H9 (cell line): ENCODE measurements around the gene NEDD4L. TPM values are rescaled to one million over a fixed set of nuclear protein-coding genes. Genes with fewer than 3 reads are reported as not detected.

Experiments
- DNase-seq: peaks from one replicate; pipeline ENCODE4 v3.0.0-alpha.2; 2017
- H2AFZ ChIP-seq: one replicate; pipeline ENCODE4 v1.6.1; 2013; ENCODE audit warnings: mild to moderate bottlenecking, low read length, control low read depth, moderate library complexity
- H2AK5ac ChIP-seq: 2 replicates; pipeline ENCODE4 v1.6.1; 2013; ENCODE audit warnings: low read length, control low read depth, mixed read lengths; ENCODE audit not compliant: insufficient read length
- H2BK120ac ChIP-seq: one replicate; pipeline ENCODE4 v1.6.1; 2013; ENCODE audit warnings: low read depth, mild to moderate bottlenecking, low read length, control low read depth, inconsistent platforms; ENCODE audit not compliant: poor library complexity, severe bottlenecking
- H2BK12ac ChIP-seq: 2 replicates; pipeline ENCODE4 v1.6.1; 2013; ENCODE audit warnings: low read length, control low read depth, mixed read lengths, low read depth; ENCODE audit not compliant: insufficient read length
- H2BK15ac ChIP-seq: 2 replicates; pipeline ENCODE4 v1.6.1; 2013; ENCODE audit warnings: low read depth, low read length, control low read depth
- H2BK20ac ChIP-seq: one replicate; pipeline ENCODE4 v1.6.1; 2013; ENCODE audit warnings: low read depth, mild to moderate bottlenecking, low read length, control low read depth, inconsistent platforms; ENCODE audit not compliant: poor library complexity, severe bottlenecking
- H2BK5ac ChIP-seq: 2 replicates; pipeline ENCODE4 v1.6.1; 2013; ENCODE audit warnings: low read length, control low read depth, mixed read lengths; ENCODE audit not compliant: insufficient read length
- H3K14ac ChIP-seq: 2 replicates; pipeline ENCODE4 v1.6.1; 2013; ENCODE audit warnings: low read length, control low read depth; ENCODE audit not compliant: insufficient read depth
- H3K18ac ChIP-seq: 2 replicates; pipeline ENCODE4 v1.6.1; 2013; ENCODE audit warnings: low read depth, mild to moderate bottlenecking, mixed read lengths, low read length, control low read depth; ENCODE audit not compliant: insufficient read length
- H3K23ac ChIP-seq: 2 replicates; pipeline ENCODE4 v1.6.1; 2013; ENCODE audit warnings: low read length, control low read depth, mixed read lengths, low read depth; ENCODE audit not compliant: insufficient read length
- H3K23me2 ChIP-seq: 2 replicates; pipeline ENCODE4 v1.6.1; 2013; ENCODE audit warnings: low read depth, mild to moderate bottlenecking, mixed read lengths, low read length, control low read depth; ENCODE audit not compliant: insufficient read length, poor library complexity, severe bottlenecking
- H3K27ac ChIP-seq: 2 replicates; pipeline ENCODE4 v1.5.1; 2013; ENCODE audit warnings: low read length, control low read depth, mixed read lengths, low read depth; ENCODE audit not compliant: insufficient read length
- H3K27me3 ChIP-seq: 2 replicates; pipeline ENCODE4 v1.6.1; 2013; ENCODE audit warnings: low read length, control low read depth, inconsistent platforms; ENCODE audit not compliant: insufficient read depth
- H3K4ac ChIP-seq: 2 replicates; pipeline ENCODE4 v1.6.1; 2013; ENCODE audit warnings: low read depth, mild to moderate bottlenecking, control low read depth, inconsistent platforms, low read length, moderate library complexity
- H3K4me1 ChIP-seq: 2 replicates; pipeline ENCODE4 v1.6.1; 2013; ENCODE audit warnings: low read length, control low read depth, inconsistent platforms; ENCODE audit not compliant: insufficient read depth
- H3K4me2 ChIP-seq: 2 replicates; pipeline ENCODE4 v1.6.1; 2013; ENCODE audit warnings: low read length, control low read depth, mixed read lengths; ENCODE audit not compliant: insufficient read length, insufficient read depth
- H3K56ac ChIP-seq: 2 replicates; pipeline ENCODE4 v1.6.1; 2013; ENCODE audit warnings: low read depth, mild to moderate bottlenecking, mixed read lengths, low read length, control low read depth; ENCODE audit not compliant: insufficient read length
- H3K79me1 ChIP-seq: 2 replicates; pipeline ENCODE4 v1.6.1; 2013; ENCODE audit warnings: low read depth, mild to moderate bottlenecking, moderate library complexity, low read length, control low read depth, inconsistent platforms; ENCODE audit not compliant: insufficient read depth, poor library complexity, severe bottlenecking
- H3K79me2 ChIP-seq: 2 replicates; pipeline ENCODE4 v1.6.1; 2013; ENCODE audit warnings: low read length, control low read depth, inconsistent platforms; ENCODE audit not compliant: insufficient read depth
- H3K9ac ChIP-seq: 2 replicates; pipeline ENCODE4 v1.6.1; 2013; ENCODE audit warnings: low read length, control low read depth, mixed read lengths; ENCODE audit not compliant: insufficient read length; ENCODE audit errors: extremely low read depth
- H3K9me3 ChIP-seq: one replicate; pipeline ENCODE4 v1.6.1; 2013; ENCODE audit warnings: low read depth, low read length, inconsistent platforms; ENCODE audit not compliant: control insufficient read depth
- H3T11ph ChIP-seq: one replicate; pipeline ENCODE4 v1.6.1; 2013; ENCODE audit warnings: mild to moderate bottlenecking, low read length, control low read depth, inconsistent platforms
- H4K20me1 ChIP-seq: one replicate; pipeline ENCODE4 v1.6.1; 2013; ENCODE audit not compliant: control insufficient read depth, insufficient read length, insufficient read depth
- H4K5ac ChIP-seq: 2 replicates; pipeline ENCODE4 v1.6.1; 2013; ENCODE audit warnings: low read depth, mild to moderate bottlenecking, mixed read lengths, low read length, control low read depth; ENCODE audit not compliant: insufficient read length
- H4K8ac ChIP-seq: replicated peaks from 2 replicates; pipeline ENCODE4 v1.6.1; 2013; ENCODE audit warnings: low read length, control low read depth, mixed read lengths, low read depth; ENCODE audit not compliant: insufficient read length
- H4K91ac ChIP-seq: 2 replicates; pipeline ENCODE4 v1.6.1; 2013; ENCODE audit warnings: low read depth, mild to moderate bottlenecking, moderate library complexity, mixed read lengths, low read length, control low read depth; ENCODE audit not compliant: insufficient read length
- H3K27ac Mint-ChIP-seq, 3 experiments: 2 replicates in 2 of 3; 3 replicates in 1 of 3; pipeline ENCODE4 v1.8.0; 2020 to 2021; ENCODE audit warnings: mixed read lengths in 3 of 3, mild to moderate bottlenecking in 1 of 3, moderate library complexity in 1 of 3
- H3K27me3 Mint-ChIP-seq: 2 replicates; pipeline ENCODE4 v1.8.0; 2021; ENCODE audit warnings: low read depth, mild to moderate bottlenecking, moderate library complexity, mixed read lengths
- H3K36me3 Mint-ChIP-seq, 3 experiments: 2 replicates in 2 of 3; 3 replicates in 1 of 3; pipeline ENCODE4 v1.8.0; 2020 to 2021; ENCODE audit warnings: low read depth in 3 of 3, mixed read lengths in 3 of 3; ENCODE audit not compliant: insufficient read depth in 1 of 3
- H3K4me1 Mint-ChIP-seq, 2 experiments: 2 replicates each; pipeline ENCODE4 v1.8.0; 2020; ENCODE audit warnings: mixed read lengths in 2 of 2
- H3K4me3 Mint-ChIP-seq, 2 experiments: 2 replicates in 1 of 2; 3 replicates in 1 of 2; pipeline ENCODE4 v1.8.0; 2020 to 2021; ENCODE audit warnings: mild to moderate bottlenecking in 2 of 2, mixed read lengths in 2 of 2, moderate library complexity in 1 of 2
- H3K9me3 Mint-ChIP-seq, 2 experiments: 2 replicates in 1 of 2; 3 replicates in 1 of 2; pipeline ENCODE4 v1.8.0; 2020; ENCODE audit warnings: mild to moderate bottlenecking in 2 of 2, mixed read lengths in 2 of 2, moderate library complexity in 1 of 2
- WGBS: extraction: QIAGEN DNeasy Blood & Tissue Kit; methylation state at CpG from one replicate; pipeline ENCODE4 v1.1.7; 2013; ENCODE audit warnings: missing lambda C conversion rate, low lambda C conversion rate, mixed read lengths; ENCODE audit not compliant: insufficient read length; ENCODE audit errors: extremely low coverage; 5-methylcytosine and 5-hydroxymethylcytosine counted together
- total RNA-seq: library from RNA; stranded (reverse); gene quantifications from 2 replicates; pipeline ENCODE4 v1.2.1, GENCODE V29; 2021
- TF ChIP-seq, protein P1 (sequence below): fragments of 200-600 bp; sonication (generic); conservative IDR thresholded peaks from 3 replicates; pipeline ENCODE4 v1.8.0; 2021; ENCODE audit warnings: antibody characterized with exemption, mild to moderate bottlenecking

Gene NEDD4L
- total RNA-seq, 1 experiment from 2014 or later = 76.3 TPM

DNA sequence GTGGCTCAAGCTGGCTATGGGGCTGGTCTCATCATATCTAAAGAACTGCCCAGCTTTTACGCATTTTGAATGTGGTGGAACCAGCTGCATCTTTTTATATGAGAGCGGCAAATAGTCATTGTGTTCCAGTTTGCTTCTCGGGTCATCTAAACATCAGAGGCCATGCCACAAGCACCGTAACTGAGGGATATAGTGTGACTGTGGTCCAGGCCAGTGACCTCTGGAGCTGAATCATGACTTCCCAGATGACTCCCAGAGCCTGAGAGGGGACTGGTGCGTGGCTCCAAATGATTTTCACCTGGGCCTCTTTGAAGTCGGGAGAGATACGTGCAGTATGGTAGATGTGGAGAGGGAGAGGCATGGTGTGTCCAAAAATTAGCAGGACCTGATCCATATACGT lies 271.0 kb downstream of the NEDD4L start:
- Histone ChIP-seq H2BK5ac (no peak overlapping the region), H2AK5ac (no peak overlapping the region), H3K9ac (no peak overlapping the region), H3K79me1 (peaks cover 6% of the 10 kb centered on the region), H3K27ac (no peak overlapping the region), H3K4me2 (no peak overlapping the region), H3K56ac (no peak overlapping the region), H3K4me1 (peaks cover 14% of the 10 kb centered on the region; the same call in 1 of the 2 replicates), H3K18ac (no peak overlapping the region), H4K8ac (no peak overlapping the region), H3K79me2 (peaks cover 2% of the 10 kb centered on the region; the same call in 1 of the 2 replicates), H2BK12ac (no peak overlapping the region), H4K5ac (no peak overlapping the region), H3K23me2 (peaks cover 4% of the 10 kb centered on the region), H3K4ac (no peak overlapping the region), H3K9me3 (no peaks in the 10 kb centered on the region), H2AFZ (no peak overlapping the region), H3K27me3 (no peaks in the 10 kb centered on the region), H4K91ac (no peak overlapping the region), H4K20me1 (no peaks in the 10 kb centered on the region), H2BK20ac (no peak overlapping the region), H2BK120ac (no peak overlapping the region), H2BK15ac (no peak overlapping the region), H3K23ac (no peak overlapping the region), H3T11ph (no peak overlapping the region), H3K14ac (no peak overlapping the region)
- H3K27me3 Mint-ChIP-seq = no peaks in the 10 kb centered on the region
- H3K4me3 Mint-ChIP-seq = no peak overlapping the region
- H3K4me1 Mint-ChIP-seq = peaks cover 22 to 24% of the 10 kb centered on the region in 2 experiments
- no CpG with 5 or more reads among the region's 8 CpGs for whole genome bisulfite sequencing
- no peaks in the 10 kb centered on the region for H3K9me3 Mint-ChIP-seq
- peaks cover 0 to 2% (median 0%) of the 10 kb centered on the region in 3 experiments; a peak in 2 of 7 replicates for H3K36me3 Mint-ChIP-seq
- no peak for DNase-seq
- TF ChIP-seq, protein P1, sequence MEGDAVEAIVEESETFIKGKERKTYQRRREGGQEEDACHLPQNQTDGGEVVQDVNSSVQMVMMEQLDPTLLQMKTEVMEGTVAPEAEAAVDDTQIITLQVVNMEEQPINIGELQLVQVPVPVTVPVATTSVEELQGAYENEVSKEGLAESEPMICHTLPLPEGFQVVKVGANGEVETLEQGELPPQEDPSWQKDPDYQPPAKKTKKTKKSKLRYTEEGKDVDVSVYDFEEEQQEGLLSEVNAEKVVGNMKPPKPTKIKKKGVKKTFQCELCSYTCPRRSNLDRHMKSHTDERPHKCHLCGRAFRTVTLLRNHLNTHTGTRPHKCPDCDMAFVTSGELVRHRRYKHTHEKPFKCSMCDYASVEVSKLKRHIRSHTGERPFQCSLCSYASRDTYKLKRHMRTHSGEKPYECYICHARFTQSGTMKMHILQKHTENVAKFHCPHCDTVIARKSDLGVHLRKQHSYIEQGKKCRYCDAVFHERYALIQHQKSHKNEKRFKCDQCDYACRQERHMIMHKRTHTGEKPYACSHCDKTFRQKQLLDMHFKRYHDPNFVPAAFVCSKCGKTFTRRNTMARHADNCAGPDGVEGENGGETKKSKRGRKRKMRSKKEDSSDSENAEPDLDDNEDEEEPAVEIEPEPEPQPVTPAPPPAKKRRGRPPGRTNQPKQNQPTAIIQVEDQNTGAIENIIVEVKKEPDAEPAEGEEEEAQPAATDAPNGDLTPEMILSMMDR = no peak
- H3K27ac Mint-ChIP-seq = no peak overlapping the region
